ENCODE results near the gene MAP3K7. TPM values are rescaled to one million over a fixed set of nuclear protein-coding genes. Genes with fewer than 3 reads are reported as not detected.
A peak's percentile ranks its signal among the peaks of the same experiment; 100 is the strongest.

MAP3K7 gene
- total and polyA plus RNA-seq, 2 of the 8 experiments (the other 6 are each of a cell fraction or from before 2014, with no cell fraction given): 27.3 to 34.8 TPM

DNA sequence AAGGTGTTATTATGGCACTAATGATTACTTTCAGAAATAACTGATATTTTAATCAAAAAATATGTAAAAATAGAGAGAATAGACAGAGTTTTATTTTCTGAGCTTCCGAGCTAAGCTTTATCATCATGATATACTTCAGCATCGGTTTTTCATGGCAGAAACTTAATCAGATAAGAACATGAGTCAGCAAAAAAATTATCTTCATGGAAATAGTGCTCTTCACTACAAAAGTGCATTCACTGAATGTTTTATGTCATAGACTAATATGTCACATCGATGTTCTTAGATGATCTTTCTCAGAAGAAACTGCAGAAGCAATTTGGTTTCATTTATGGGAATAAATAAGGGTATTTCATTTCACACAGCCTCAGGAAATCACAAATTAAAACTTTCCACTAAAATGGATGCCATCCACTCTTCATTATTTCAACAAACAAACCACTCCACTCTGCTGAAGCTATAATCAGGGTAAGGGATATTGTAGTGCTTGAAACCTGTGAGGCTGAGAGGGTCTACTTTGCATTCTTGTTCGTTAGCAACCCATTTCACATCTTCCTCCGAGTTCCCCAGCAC is 10.2 kb upstream of the MAP3K7 start:
- Histone ChIP-seq H3K56ac (replicated peaks; ENCODE audit: insufficient read length, low read depth, low read length) (no peak overlapping the region), H2BK5ac (ENCODE audit: low read depth, low read length) (no peak overlapping the region), H3K4me1 (replicated peaks in 1 of 4; ENCODE audit: control insufficient read depth in 3 of 4, insufficient read depth in 4 of 4, low read length in 3 of 4) (no peaks in the 10 kb centered on the region; a peak in 1 of 7 replicates), H3K23ac (ENCODE audit: insufficient read length) (no peak overlapping the region), H4K5ac (ENCODE audit: insufficient read length, low read depth, low read length) (no peak overlapping the region), H2BK20ac (ENCODE audit: low read length) (no peak overlapping the region), H2BK12ac (ENCODE audit: low read depth, low read length) (no peak overlapping the region), H2BK15ac (ENCODE audit: low read length) (no peak overlapping the region), H3K4me2 (ENCODE audit: insufficient read depth in 1 of 2, low read depth in 2 of 2, low read length in 2 of 2) (no peak overlapping the region), H2AK5ac (ENCODE audit: low read depth, low read length) (no peak overlapping the region), H3K27me3 (replicated peaks in 1 of 4; ENCODE audit: control insufficient read depth in 3 of 4, extremely low read depth in 1 of 4, insufficient read depth in 3 of 4, low read length in 3 of 4) (0 out of 7 replicates have a peak, but pooled peaks cover 0 to 1% (median 0%) of the 10 kb centered on the region in 4 experiments), H3K79me2 (ENCODE audit: control insufficient read depth in 1 of 2, insufficient read depth in 2 of 2, low read length in 2 of 2) (no peaks in the 10 kb centered on the region), H3K23me2 (ENCODE audit: low read depth, low read length) (no peaks in the 10 kb centered on the region), H3K27ac (ENCODE audit: low read depth, low read length) (no peak overlapping the region), H2BK120ac (replicated peaks; ENCODE audit: low read depth, low read length) (no peak overlapping the region), H4K8ac (ENCODE audit: extremely low read depth, insufficient read depth, low read length) (no peak overlapping the region), H4K20me1 (replicated peaks in 1 of 2; ENCODE audit: control insufficient read depth in 1 of 2, insufficient read depth in 2 of 2, low read length in 2 of 2) (no peaks in the 10 kb centered on the region), H4K91ac (replicated peaks; ENCODE audit: insufficient read length, low read length) (no peak overlapping the region), H3K9ac (replicated peaks in 1 of 4; ENCODE audit: extremely low read depth in 1 of 4, low read depth in 3 of 4, low read length in 3 of 4) (no peak overlapping the region), H3K18ac (ENCODE audit: extremely low read depth, low read length) (no peak overlapping the region), H3K79me1 (ENCODE audit: low read depth, low read length) (no peaks in the 10 kb centered on the region), H3K4me3 (ENCODE audit: extremely low read depth in 1 of 4, insufficient read depth in 2 of 4, low read depth in 3 of 4, low read length in 4 of 4) (no peak overlapping the region), H3K14ac (ENCODE audit: insufficient read length) (no peak overlapping the region), H3K36me3 (ENCODE audit: control insufficient read depth in 2 of 4, insufficient read depth in 4 of 4, low read length in 3 of 4) (no peaks in the 10 kb centered on the region), H2AFZ (ENCODE audit: low read length) (peak overlapping the region; percentile 44; the same call in 1 of the 2 replicates), H3K9me3 (ENCODE audit: insufficient read depth in 2 of 2, low read depth in 1 of 2, low read length in 1 of 2) (no peaks in the 10 kb centered on the region), H3K4ac (replicated peaks; ENCODE audit: insufficient read length, low read depth, low read length) (no peak overlapping the region)
- WGBS, 2 experiments (ENCODE audit: extremely low coverage in 1 of 2, insufficient coverage in 1 of 2, insufficient read length in 1 of 2, insufficient replicate concordance in 2 of 2, low coverage in 1 of 2, low lambda C conversion rate in 2 of 2, missing lambda C conversion rate in 1 of 2): 71% methylated on average over 5 of the region's 5 CpGs; no CpG with 5 or more reads in 1 of the 2 experiments
- ChIA-PET POLR2A (ENCODE audit: partially characterized antibody) (no interaction called here), CTCF (ENCODE audit: partially characterized antibody) (interaction anchor here (2.8 kb wide), 1 partner anchor 13 kb away, joined by 10 read pairs; no protein-coding TSS in a partner anchor)
- TF ChIP-seq GTF2F1 (IDR thresholded peaks at IDR 0.05; ENCODE audit: borderline replicate concordance, low read depth, low read length) (no peak), RXRA (IDR thresholded peaks at IDR 0.05; ENCODE audit: insufficient read depth, low read depth, low read length) (no peak), SP2 (IDR thresholded peaks at IDR 0.05; ENCODE audit: low read length) (no peak), RBBP5 (IDR thresholded peaks at IDR 0.05; ENCODE audit: borderline replicate concordance, low read depth, low read length) (no peak), BACH1 (IDR thresholded peaks at IDR 0.05; ENCODE audit: low read length) (peak; percentile 69; the same call in 1 of the 2 replicates), SP4 (IDR thresholded peaks at IDR 0.05; ENCODE audit: low read length) (no peak), MAFK (IDR thresholded peaks at IDR 0.05; ENCODE audit: low read depth, low read length) (peak; percentile 88), FOSL1 (IDR thresholded peaks at IDR 0.05; ENCODE audit: insufficient read depth, low read depth, low read length) (no peak)
- TF ChIP-seq, protein P1, sequence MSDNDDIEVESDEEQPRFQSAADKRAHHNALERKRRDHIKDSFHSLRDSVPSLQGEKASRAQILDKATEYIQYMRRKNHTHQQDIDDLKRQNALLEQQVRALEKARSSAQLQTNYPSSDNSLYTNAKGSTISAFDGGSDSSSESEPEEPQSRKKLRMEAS (IDR thresholded peaks at IDR 0.05): no peak
- FAIRE-seq (no peak), DNase-seq (ENCODE audit: low read depth in 1 of 2, low spot score in 2 of 2) (no peak)

Measured in H1 (cell line).